ENCODE results near the gene PQBP1.
"Not testable (repeated sequence)": the region's sequence is repeated elsewhere in the genome, so short reads cannot be mapped to it uniquely, and the experiment has no call there.

- not testable (repeated sequence) for TF ChIP-seq CTCF (IDR thresholded peaks at IDR 0.05 in 4 of 5, conservative IDR thresholded peaks at IDR 0.05 in 1 of 5); POLR2A (IDR thresholded peaks at IDR 0.05)
Measured at GRCh38 chrX:48872017-48872416, 25.7 kb upstream of the PQBP1 start.
